ENCODE data around the gene DIPK1C.

The DIPK1C gene

DNA sequence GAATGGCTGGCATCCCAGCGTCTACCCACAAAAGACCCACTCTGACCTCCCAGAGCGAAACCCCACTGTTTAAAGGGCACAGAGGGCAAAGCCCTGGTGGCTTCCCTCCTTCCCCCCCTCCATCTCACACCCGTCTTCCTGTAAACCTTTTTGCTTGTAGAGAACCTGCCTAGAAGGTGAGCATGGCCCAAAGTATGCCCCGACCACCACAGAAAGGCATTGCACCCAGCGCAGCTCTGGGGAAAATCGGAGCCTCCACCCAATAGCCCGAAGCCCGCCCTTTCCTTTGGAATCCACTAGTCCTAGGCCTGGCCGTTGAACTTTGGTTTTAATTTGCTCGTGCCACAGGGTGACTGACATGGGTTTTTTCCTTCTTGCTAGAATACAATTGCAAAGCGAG lies 22.6 kb downstream of the DIPK1C start:
- TF ChIP-seq, protein P1, sequence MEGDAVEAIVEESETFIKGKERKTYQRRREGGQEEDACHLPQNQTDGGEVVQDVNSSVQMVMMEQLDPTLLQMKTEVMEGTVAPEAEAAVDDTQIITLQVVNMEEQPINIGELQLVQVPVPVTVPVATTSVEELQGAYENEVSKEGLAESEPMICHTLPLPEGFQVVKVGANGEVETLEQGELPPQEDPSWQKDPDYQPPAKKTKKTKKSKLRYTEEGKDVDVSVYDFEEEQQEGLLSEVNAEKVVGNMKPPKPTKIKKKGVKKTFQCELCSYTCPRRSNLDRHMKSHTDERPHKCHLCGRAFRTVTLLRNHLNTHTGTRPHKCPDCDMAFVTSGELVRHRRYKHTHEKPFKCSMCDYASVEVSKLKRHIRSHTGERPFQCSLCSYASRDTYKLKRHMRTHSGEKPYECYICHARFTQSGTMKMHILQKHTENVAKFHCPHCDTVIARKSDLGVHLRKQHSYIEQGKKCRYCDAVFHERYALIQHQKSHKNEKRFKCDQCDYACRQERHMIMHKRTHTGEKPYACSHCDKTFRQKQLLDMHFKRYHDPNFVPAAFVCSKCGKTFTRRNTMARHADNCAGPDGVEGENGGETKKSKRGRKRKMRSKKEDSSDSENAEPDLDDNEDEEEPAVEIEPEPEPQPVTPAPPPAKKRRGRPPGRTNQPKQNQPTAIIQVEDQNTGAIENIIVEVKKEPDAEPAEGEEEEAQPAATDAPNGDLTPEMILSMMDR (IDR thresholded peaks at IDR 0.05; ENCODE audit: borderline replicate concordance, insufficient read depth, low read depth, low read length): no peak
- no peak overlapping the region for H3K4me3 ChIP-seq (ENCODE audit: low read depth, low read length)

DNA sequence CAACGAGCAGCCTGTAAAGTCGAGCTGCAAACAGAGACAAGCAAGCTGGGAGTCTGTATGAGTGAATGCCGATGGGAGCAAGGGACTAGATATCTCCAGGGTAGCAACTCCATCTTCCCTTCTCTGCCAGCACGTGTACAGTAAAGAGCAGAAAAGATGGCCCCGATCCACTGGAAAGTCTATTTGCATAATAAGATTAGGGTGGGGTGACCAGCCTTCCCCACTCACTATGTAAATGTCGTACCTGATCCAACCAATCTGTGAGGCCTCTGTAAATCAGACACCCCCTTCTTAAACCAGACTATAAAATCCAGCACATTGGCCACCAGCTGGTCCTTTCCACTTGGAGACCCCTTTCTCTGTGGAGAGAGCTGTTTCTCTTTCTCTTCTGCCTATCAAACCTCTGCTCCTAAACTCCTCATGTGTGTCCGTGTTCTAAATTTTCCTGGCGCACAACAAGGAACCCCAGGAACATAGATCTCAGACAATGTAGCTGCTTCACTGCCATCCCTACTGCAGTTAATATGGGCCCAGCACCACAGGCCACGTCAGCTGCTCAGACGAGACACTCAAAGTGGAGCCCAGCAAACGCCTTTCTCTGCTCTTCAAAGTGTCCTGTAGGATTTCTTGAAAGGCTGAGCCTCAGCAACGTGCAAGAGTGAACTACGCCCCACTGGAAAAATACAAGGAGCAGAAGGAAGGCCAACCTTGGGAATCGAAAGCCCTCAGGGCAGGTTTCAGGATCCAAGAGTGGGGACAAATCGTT lies 26.1 kb downstream of the DIPK1C start:
- TF ChIP-seq, protein P1 (IDR thresholded peaks at IDR 0.05; ENCODE audit: borderline replicate concordance, insufficient read depth, low read depth, low read length): no peak
- no peak overlapping the region for H3K4me3 ChIP-seq (ENCODE audit: low read depth, low read length)

DNA sequence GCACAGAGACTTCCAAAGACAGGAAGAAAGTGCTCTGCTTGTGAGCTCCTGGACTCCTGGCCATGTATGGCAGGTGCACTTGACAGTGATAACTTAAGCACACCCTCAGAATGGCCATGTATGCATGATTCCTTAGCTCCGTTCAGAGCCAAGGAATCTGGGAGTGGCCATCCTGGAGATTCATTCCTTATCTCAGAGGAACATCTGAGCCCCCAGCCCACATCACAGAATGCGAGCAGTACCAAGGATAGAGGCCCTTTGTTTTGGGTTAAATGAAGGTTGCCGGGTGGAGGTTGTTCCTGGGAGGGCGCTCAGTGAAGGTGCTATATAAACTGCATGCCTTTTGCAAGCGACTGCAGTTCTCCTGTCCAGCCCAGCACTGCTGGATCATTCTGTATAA lies 26.9 kb downstream of the DIPK1C start:
- TF ChIP-seq, protein P1 (IDR thresholded peaks at IDR 0.05; ENCODE audit: borderline replicate concordance, insufficient read depth, low read depth, low read length): no peak
- no peak overlapping the region for H3K4me3 ChIP-seq (ENCODE audit: low read depth, low read length)

- H3K4me3 ChIP-seq (ENCODE audit: low read depth, low read length): no peak overlapping the region
- TF ChIP-seq, protein P1 (IDR thresholded peaks at IDR 0.05; ENCODE audit: borderline replicate concordance, insufficient read depth, low read depth, low read length): no peak
Measured at GRCh38 chr18:74429096-74429495, 28.0 kb downstream of the DIPK1C start.

- TF ChIP-seq, protein P1 (IDR thresholded peaks at IDR 0.05; ENCODE audit: borderline replicate concordance, insufficient read depth, low read depth, low read length): no peak
- H3K4me3 ChIP-seq (ENCODE audit: low read depth, low read length): no peak overlapping the region
Measured at GRCh38 chr18:74427442-74428112, 29.5 kb downstream of the DIPK1C start.

GRCh38 chr18:74425876-74426275 lies 31.2 kb downstream of the DIPK1C start:
- TF ChIP-seq, protein P1 (IDR thresholded peaks at IDR 0.05; ENCODE audit: borderline replicate concordance, insufficient read depth, low read depth, low read length): no peak
- no peak overlapping the region for H3K4me3 ChIP-seq (ENCODE audit: low read depth, low read length)

GRCh38 chr18:74425161-74425560 lies 31.9 kb downstream of the DIPK1C start:
- TF ChIP-seq, protein P1 (IDR thresholded peaks at IDR 0.05; ENCODE audit: borderline replicate concordance, insufficient read depth, low read depth, low read length): no peak
- no peak overlapping the region for H3K4me3 ChIP-seq (ENCODE audit: low read depth, low read length)
